HG02678 (cell line): ENCODE data around the gene PCOLCE2.
A peak's percentile ranks its signal among the peaks of the same experiment; 100 is the strongest.

ENCODE experiments used
- ATAC-seq: cut with Tn5 transposase; IDR thresholded peaks from one replicate; pipeline ENCODE4 v1.9.1; 2021; ENCODE audit warnings: mild to moderate bottlenecking, moderate library complexity; ENCODE audit not compliant: unreplicated experiment

PCOLCE2 gene

DNA sequence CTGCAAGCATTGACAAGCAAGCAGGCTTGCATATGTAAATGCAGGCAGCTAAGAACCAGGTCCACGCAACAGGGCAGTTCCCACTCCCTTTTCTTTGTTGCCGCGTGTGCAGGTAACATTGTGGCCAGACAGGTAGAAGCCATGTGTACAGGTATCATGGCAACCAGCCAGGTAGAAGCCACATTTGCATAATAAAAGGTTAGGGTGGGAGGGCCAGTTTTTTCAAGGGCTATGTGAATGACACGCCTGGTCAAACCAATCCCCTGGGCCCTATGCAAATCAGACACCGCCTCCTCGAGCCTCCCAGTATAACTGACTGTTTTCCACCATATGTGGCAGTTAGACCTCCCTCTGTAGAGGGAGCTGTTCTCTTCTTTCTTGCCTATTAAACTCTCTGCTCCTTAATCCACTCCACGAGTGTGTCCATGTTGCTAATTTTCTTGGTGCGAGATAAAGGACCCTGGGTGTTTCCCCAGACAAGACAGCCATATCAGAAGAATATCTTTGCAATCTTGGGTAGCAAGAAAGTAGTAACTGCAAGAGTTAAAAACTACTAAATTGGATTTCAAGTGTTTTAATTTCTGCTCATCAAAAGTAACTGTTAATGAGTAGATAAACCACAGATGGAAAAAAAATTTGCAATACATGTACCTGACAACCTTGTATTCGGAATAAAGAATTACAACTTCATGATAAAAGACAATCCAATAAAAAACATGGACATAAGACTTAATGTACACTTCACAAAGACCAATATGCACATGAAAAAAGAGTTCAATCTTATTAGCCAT lies 21.8 kb downstream of the PCOLCE2 start:
- no peak for ATAC-seq

DNA sequence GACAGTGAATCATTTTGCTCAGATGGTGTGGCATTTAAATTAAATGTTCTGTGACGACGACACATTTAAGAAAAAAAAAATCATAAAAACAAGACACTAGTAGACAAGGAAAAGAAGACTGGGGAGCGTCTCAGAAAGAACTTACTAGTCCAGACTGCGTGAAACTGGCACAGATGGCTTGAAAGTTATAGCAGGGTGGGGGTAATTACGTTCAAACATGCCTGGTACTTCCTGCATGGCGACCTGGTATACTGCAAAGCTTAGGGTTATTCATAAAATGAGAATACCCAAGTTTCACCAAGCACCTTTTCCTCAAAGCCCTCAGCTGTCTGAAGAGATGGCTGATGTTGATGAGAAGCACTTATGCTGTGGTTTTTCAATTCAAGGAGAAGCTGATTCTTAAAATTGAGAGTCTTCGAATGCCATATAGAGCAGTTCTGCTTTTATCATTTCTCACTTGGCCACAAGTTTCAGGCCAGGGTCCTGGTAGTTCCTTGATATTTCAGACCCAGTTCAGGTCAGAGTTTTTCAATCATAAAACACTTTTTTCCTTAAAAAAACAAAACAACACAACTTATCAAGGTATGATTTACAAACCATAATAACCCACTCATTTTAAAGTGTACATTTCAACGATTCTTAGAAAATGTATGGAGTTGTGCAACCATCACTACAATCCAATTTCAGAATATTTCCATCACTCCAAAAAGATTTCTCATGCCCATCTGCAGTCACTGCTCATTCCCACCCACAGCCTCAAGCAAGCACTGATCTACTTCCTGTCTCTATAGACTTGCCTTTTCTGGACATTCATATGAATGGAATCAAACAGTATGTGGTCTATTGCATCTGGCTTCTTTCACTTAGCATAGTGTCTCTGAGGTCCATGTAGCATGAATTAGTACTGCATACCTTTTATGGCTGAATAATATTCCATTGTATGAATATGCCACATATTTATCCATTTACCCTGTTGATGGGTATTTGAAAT lies 24.7 kb downstream of the PCOLCE2 start:
- no peak for ATAC-seq

DNA sequence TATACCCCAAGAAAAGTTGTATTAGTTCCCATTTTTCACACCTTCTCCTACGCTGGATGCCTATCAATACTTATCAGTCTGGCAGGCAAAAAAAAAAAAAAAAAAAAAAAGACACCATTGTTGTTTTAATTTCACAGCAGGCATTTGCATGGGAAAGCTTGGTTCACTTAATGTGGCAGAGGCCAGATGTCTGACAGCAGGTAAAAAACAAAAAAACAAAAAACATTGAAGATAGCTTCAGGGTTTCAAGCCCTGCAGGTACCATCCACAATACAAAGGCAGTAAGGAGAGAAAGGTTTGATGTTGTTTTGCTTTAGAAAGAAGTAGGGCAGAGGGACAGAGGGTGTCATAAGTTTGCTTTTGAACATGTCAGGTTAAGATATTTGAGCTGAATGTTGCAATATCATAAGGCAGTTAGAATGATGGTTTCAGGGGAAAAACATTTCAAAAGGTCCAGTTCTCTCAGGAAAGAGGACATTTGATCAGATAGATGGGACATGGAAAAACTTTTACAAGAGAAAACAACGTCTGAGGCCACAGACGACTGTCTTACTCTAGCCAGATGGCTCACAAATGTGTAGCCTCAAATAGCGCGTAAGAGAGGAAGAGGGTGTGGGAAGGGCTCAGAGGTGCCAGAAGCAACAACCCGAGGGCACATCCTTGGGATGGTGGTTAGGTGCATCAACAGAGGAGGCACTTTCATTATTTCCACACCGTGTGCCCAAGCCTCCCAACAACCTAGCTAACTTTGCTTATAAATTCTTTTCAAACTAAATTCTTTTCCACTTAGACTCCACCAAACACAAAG lies 25.7 kb downstream of the PCOLCE2 start:
- no peak for ATAC-seq

GRCh38 chr3:142861926-142862325 lies 27.0 kb downstream of the PCOLCE2 start:
- no peak for ATAC-seq

GRCh38 chr3:142858043-142858442 lies 30.8 kb downstream of the PCOLCE2 start:
- no peak for ATAC-seq

DNA sequence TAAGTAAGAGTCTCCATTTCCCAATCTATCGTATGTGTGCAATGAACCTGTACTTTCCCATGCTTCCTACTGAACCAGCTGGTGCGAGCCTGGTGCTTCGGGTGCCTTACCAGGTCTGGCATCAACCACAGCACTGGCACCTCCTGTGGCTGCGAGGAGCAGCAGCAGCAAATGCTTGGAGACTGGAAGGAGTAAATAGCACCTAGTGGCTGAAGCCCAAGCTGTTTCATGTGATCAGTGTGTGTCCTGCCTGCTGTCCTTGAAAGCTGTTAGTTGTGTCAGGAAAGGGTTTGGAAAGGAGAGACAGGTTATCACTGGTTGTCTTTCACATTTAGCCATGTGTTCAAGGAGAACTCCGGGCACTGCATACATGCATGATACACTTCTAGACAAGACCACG lies 31.8 kb downstream of the PCOLCE2 start:
- ATAC-seq, result no peak

DNA sequence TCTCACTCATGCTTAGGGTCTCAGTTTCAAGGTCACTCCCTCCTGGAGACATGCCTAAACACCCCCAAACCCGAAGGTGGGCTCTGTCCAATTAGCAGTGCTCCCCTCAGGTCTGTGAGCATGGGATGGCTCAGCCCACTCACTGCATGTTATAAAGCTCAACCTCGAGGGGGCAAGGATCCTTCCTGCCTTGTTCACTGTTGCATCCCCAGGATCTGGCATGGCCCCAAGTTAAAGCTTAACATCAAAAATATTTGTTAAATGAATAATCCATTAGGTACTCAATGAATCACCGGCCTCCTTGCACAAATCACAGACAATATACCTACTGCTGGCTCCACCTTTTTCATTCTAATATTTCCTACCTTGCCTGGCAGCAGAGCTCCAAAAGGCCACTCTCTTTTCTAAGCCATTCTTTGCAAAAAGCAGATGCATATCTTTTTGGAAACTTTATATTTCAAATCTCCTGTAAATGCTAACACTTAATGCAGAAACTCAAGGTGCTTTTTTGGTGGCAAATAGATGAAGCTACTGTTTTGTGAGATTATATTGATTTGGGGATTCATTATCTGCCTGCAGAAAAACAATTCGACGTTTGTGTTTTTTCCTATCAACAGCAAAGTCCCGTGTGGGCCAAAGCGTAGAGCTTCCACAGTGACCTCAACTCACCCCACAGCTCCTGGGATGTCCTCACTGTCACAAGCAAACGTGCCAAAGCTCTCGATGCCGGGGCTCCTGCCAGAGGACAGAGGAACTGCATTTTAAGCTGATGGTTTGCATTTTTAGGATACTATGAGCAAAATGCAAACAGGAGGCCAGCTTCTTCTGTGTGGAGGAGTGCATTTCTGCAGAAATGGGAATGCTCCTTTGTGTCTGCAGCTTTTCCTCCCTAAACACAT lies 35.4 kb downstream of the PCOLCE2 start:
- no peak for ATAC-seq

DNA sequence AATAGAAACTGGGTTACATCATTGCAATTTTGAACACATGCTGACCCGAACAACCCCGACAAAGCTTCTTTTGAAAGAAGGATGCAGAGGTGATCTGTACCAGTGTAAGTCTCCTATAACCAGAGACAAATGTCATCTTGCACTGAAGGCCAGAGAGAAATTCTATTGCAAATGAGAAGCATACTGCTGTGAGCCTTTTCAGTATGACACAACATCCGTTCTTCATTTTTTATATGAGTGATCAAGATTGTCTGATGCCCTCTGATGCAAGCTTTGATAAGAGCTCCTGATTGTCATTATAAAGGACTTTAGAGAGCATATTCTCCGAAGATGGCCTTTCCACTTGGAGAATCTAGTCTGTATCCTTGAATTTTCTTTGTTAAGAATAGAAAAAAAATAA lies 36.9 kb downstream of the PCOLCE2 start:
- ATAC-seq, result no peak

- ATAC-seq, result no peak
Measured at GRCh38 chr3:142850395-142851023, 38.4 kb downstream of the PCOLCE2 start.

GRCh38 chr3:142849148-142849547 lies 39.7 kb downstream of the PCOLCE2 start:
- ATAC-seq, result no peak

GRCh38 chr3:142846779-142847577 lies 41.9 kb downstream of the PCOLCE2 start:
- no peak for ATAC-seq

GRCh38 chr3:142844339-142844977 lies 44.4 kb downstream of the PCOLCE2 start:
- peak; percentile 55 for ATAC-seq

- no peak for ATAC-seq
Measured at GRCh38 chr3:142839831-142840230, 49.1 kb downstream of the PCOLCE2 start.

DNA sequence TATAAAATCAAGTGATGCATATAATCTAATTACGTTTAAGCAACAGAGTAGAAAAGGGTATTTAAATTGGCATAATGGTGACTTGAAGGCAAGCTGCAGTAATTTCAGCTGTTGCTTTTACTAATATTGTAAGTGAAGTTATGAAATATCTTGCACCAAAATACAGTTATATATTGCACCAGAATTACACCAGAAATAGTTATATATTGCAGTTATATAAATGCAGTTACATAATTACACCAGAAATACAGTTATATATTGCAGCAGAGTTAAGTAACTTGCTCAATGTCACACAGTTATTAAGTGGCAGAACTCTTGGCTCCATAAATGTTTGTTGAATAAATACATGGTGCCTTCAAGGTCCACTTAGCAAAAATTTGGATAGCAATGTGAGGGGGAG lies 51.4 kb downstream of the PCOLCE2 start:
- ATAC-seq, result no peak

GRCh38 chr3:142828703-142829305 lies 60.1 kb downstream of the PCOLCE2 start:
- ATAC-seq, result peak; percentile 99

GRCh38 chr3:142819179-142819578 lies 69.7 kb downstream of the PCOLCE2 start:
- no peak for ATAC-seq

- ATAC-seq, result no peak
Measured at GRCh38 chr3:142818651-142819050, 70.2 kb downstream of the PCOLCE2 start.

DNA sequence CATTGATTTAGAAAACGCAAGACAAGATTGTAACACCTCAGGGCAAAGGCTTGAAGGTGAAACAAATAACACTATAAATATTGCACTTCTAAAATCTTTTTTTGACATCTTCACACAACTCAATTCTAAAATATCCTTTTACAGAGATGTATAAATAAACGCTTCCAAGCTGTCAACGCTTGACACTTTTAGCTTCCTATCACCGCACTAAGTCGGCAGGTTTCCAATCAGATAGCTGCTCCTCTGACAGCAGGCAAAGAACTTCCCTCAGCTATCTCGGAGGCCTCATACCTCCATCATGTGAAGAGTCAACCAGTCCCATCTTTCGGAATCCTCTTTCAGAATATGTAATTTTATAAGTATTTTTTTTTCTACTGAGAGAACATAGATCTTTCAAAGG lies 71.0 kb downstream of the PCOLCE2 start:
- no peak for ATAC-seq
